ENCODE results near the gene FUCA1.

DNA sequence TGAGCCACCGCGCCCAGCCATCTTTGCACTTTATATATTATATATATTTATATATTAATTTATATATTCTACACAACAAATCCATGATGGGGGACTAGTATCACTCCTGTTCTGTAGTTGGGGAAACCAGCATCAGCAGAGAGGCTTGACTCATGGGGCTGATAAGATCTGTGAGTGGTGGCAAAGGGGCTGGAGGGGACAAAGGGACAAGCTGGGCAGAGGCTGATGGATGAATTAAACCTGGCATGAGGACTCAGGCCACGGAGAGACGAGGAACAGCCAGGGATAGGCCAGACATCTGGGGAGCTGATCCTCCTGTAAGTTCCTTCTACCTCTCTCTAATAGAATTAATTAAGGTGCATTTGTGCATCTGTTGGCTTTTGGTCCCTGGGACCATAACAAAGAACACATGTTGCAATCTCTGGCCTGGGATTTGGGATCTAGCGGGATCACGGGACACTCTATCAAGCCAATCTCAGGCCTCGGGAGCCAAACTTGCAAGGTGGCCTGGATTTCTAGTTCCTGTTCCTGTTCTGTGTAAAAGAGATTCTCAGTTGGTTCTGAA is 37.5 kb upstream of the FUCA1 start:
- TF ChIP-seq, protein P1, sequence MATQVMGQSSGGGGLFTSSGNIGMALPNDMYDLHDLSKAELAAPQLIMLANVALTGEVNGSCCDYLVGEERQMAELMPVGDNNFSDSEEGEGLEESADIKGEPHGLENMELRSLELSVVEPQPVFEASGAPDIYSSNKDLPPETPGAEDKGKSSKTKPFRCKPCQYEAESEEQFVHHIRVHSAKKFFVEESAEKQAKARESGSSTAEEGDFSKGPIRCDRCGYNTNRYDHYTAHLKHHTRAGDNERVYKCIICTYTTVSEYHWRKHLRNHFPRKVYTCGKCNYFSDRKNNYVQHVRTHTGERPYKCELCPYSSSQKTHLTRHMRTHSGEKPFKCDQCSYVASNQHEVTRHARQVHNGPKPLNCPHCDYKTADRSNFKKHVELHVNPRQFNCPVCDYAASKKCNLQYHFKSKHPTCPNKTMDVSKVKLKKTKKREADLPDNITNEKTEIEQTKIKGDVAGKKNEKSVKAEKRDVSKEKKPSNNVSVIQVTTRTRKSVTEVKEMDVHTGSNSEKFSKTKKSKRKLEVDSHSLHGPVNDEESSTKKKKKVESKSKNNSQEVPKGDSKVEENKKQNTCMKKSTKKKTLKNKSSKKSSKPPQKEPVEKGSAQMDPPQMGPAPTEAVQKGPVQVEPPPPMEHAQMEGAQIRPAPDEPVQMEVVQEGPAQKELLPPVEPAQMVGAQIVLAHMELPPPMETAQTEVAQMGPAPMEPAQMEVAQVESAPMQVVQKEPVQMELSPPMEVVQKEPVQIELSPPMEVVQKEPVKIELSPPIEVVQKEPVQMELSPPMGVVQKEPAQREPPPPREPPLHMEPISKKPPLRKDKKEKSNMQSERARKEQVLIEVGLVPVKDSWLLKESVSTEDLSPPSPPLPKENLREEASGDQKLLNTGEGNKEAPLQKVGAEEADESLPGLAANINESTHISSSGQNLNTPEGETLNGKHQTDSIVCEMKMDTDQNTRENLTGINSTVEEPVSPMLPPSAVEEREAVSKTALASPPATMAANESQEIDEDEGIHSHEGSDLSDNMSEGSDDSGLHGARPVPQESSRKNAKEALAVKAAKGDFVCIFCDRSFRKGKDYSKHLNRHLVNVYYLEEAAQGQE (IDR thresholded peaks at IDR 0.05; ENCODE audit: low read depth), result no peak
- TF ChIP-seq YY1 (IDR thresholded peaks at IDR 0.05; ENCODE audit: low read depth) (no peak), RAD21 (IDR thresholded peaks at IDR 0.05; ENCODE audit: low read depth) (no peak), TAF1 (IDR thresholded peaks at IDR 0.05; ENCODE audit: low read depth) (no peak), EGR1 (IDR thresholded peaks at IDR 0.05) (no peak), EP300 (IDR thresholded peaks at IDR 0.05; ENCODE audit: borderline replicate concordance) (no peak), NFIC (IDR thresholded peaks at IDR 0.05) (no peak), TCF12 (IDR thresholded peaks at IDR 0.05; ENCODE audit: low read depth) (no peak), CEBPB (IDR thresholded peaks at IDR 0.05) (no peak), FOXM1 (IDR thresholded peaks at IDR 0.05; ENCODE audit: borderline replicate concordance, low read depth) (no peak), CREB1 (IDR thresholded peaks at IDR 0.05; ENCODE audit: low read depth) (no peak), TEAD4 (IDR thresholded peaks at IDR 0.05) (no peak), ZBTB7A (IDR thresholded peaks at IDR 0.05; ENCODE audit: low read depth) (no peak)
- TF ChIP-seq, protein P2, sequence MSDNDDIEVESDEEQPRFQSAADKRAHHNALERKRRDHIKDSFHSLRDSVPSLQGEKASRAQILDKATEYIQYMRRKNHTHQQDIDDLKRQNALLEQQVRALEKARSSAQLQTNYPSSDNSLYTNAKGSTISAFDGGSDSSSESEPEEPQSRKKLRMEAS (IDR thresholded peaks at IDR 0.05), result no peak
